Measurements from ENCODE around the gene UAP1L1.
"Not testable (repeated sequence)": the region's sequence is repeated elsewhere in the genome, so short reads cannot be mapped to it uniquely, and the experiment has no call there.

The UAP1L1 gene

DNA sequence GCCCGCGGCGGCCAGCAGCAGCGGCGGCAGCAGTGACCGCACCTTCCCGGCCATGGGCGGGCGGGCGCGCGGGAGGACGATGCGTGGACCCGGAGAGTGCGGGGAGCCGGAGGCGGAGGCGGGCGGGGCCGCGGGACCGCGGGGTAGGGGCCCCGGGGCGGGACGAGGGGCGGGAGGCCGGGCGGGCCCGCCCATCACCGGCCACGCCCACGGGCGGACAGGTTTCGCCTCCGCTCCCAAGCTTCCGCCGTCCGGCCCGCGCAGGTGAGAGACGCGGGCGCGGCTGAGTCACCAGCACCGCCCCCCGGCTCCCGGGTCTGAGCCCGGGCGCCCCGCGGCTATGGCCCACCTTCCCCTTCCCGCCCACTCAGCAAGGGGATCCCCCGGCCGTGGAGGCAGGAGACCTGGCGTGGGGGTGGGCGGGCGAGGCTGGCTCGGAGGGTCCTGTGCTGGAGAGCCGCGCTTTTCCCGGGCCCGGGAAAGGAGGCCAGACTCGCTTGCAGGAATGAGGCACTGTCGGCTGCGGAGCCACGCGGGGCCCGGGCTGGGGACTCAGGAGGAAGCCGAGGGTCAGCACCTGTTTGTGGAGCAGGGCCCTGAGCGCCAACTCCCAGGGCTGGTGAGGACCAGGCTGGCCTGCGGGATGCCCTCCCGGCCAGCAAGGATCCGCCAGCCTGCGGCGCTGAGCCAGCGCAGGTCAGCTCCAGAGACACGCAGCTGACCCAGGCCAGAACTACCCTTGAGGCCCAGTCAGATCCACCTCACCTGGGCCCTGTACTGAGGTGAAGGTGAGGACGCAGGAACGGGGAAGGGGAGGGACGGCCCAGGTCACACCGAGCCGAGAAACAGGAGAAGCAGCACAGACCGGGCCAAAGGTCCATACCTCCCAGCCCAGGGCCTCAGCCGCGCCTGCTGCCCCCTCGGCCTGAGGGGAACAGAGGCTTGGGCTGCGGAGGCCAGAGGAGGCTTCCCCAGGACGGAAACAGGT lies 23.1 kb upstream of the UAP1L1 start, which contains the start of gene ENTPD2:
TSS of gene ENTPD2 (minus strand) at position 118 of the 988 bp plus-strand sequence. CDS start at position 54, 64 bp downstream.
- peak within 1 kb of the TSS in 1 of 2 donors; percentile 21 for H3K4me3 ChIP-seq (ENCODE audit: low read depth in 1 of 2, low read length in 2 of 2)
- peaks cover 21% of the 10 kb centered on the region for H3K4me1 ChIP-seq (ENCODE audit: insufficient read depth, low read length)
- no peak within 1 kb of the TSS for H3K27ac ChIP-seq (ENCODE audit: low read depth, low read length)
- H3K36me3 ChIP-seq (ENCODE audit: insufficient read depth, low read length) = no peaks in the 10 kb centered on the region
- no peak within 1 kb of the TSS for H3K9ac ChIP-seq (ENCODE audit: low read length)
- no peaks in the 10 kb centered on the region for H3K9me3 ChIP-seq (ENCODE audit: low read length)
- H3K27me3 ChIP-seq (ENCODE audit: control insufficient read depth in 1 of 2, insufficient read depth in 2 of 2, low read length in 2 of 2) = peaks cover 5 to 54% of the 10 kb centered on the region in 2 donors

DNA sequence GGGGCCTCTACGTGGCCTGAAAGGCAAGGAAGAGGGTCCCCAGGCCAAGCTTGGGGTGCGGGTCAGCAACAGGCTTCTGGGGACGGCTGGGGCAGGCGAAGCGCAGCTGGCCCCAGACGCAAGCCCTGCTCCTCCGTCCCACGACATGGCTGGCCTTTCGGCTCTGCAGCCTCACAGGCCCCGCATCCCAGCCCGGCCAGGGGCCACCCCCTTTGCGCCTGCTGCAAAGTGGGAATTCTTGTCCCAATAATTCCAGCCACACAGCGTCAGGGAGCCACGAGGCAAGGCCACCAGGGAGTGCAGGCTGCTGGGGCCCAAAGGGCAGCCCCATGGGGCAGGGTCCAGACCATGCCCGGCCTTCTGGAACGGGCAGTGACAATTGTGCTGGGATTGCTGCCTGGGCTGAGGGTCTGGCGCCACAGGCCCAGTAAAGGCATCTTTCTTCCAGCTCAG lies 22.4 kb upstream of the UAP1L1 start:
- H3K27me3 ChIP-seq (ENCODE audit: control insufficient read depth in 1 of 2, insufficient read depth in 2 of 2, low read length in 2 of 2) = peaks cover 0 to 47% of the 10 kb centered on the region in 2 donors
- H3K4me3 ChIP-seq (ENCODE audit: low read depth in 1 of 2, low read length in 2 of 2) = peak overlapping the region in 1 of 2 donors; percentile 8
- no peak overlapping the region for H3K27ac ChIP-seq (ENCODE audit: low read depth, low read length)
- no peaks in the 10 kb centered on the region for H3K9me3 ChIP-seq (ENCODE audit: low read length)
- peaks cover 21% of the 10 kb centered on the region for H3K4me1 ChIP-seq (ENCODE audit: insufficient read depth, low read length)
- no peak overlapping the region for H3K9ac ChIP-seq (ENCODE audit: low read length)
- no peaks in the 10 kb centered on the region for H3K36me3 ChIP-seq (ENCODE audit: insufficient read depth, low read length)

DNA sequence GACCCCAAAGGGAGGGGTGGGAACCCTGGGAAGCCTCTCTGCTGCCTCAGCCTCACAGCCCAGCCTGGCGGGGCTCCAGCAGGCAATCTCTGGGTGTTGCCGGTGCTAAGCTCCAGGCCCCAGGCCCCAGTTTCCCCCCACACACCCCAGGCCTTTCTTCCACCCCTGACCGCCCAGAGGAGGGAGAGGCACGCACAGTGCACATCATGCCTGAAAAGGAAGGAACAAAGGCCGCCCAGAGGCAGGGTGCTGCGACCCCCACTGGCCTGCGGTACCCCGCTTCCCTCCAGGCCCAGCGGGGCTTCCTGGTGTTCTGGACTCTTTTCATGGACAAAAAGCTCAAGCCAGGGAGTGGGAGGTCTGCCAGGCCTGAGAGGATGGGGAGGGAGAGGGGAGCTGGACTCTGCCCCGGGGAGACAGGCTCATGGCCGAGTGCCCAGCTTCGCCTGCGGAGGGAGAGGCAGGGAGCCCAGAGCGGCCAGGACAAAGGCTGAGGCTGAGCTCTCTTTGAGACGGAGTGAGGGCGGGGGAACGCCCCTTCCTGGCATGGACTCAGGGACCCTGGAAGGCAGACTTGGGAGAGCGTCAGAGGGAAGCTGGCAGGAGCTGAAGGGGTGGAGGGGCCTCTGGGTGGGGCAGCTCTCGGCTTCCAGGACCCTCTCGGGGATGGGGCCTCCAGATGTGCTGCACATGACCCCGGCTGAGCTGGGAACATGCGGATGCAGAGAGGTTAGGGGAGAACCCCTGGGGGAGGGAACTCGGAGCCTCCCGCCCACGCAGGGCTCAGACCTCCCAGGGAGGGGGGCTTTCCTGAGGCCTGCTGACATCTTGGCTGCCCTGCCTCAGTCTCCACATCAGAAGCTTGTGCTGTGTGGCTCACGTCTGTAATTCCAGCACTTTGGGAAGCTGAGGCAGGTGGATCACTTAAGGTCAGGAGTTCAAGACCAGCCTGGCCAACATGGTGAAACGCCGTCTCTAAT lies 21.6 kb upstream of the UAP1L1 start:
- peaks cover 21% of the 10 kb centered on the region for H3K4me1 ChIP-seq (ENCODE audit: insufficient read depth, low read length)
- H3K9me3 ChIP-seq (ENCODE audit: low read length) = no peaks in the 10 kb centered on the region
- no peaks in the 10 kb centered on the region for H3K36me3 ChIP-seq (ENCODE audit: insufficient read depth, low read length)
- H3K4me3 ChIP-seq (ENCODE audit: low read depth in 1 of 2, low read length in 2 of 2) = peak overlapping the region in 1 of 2 donors; percentile 8
- no peak overlapping the region for H3K27ac ChIP-seq (ENCODE audit: low read depth, low read length)
- H3K27me3 ChIP-seq (ENCODE audit: control insufficient read depth in 1 of 2, insufficient read depth in 2 of 2, low read length in 2 of 2) = peaks cover 0 to 40% of the 10 kb centered on the region in 2 donors
- no peak overlapping the region for H3K9ac ChIP-seq (ENCODE audit: low read length)

DNA sequence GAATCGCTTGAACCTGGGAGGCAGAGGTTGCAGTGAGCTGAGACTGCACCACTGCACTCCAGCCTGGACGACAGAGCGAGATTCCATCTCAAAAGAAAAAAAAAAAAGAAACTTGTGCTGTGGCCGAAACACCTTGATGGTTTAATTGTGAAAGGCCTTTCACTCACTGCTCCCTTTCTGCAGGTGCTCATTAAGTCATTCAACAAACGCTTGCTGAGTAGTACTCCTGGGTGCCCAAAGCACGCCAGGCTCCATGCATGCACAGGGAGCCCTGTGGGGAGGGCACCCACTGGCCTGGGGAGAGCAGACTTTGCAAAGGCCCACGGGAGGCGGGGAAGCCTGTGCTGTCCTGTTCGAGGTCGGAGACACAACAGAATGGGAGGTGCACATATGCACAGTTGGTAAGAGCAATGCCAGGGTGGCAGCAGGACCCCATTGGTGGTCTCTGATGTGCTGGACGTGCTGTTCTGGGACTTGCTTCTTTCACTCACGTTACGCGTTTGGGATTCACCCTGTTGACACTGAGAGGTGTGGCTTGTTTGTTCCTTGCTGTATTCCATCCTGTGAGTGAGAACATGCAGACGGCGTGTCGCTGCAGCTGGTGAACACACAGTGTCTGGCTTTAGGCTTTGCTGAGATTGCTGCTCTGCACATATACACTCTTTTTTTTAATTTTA lies 20.4 kb upstream of the UAP1L1 start:
- no peaks in the 10 kb centered on the region for H3K9me3 ChIP-seq (ENCODE audit: low read length)
- H3K9ac ChIP-seq (ENCODE audit: low read length) = no peak overlapping the region
- peaks cover 0 to 28% of the 10 kb centered on the region in 2 donors for H3K27me3 ChIP-seq (ENCODE audit: control insufficient read depth in 1 of 2, insufficient read depth in 2 of 2, low read length in 2 of 2)
- peaks cover 21% of the 10 kb centered on the region for H3K4me1 ChIP-seq (ENCODE audit: insufficient read depth, low read length)
- H3K36me3 ChIP-seq (ENCODE audit: insufficient read depth, low read length) = no peaks in the 10 kb centered on the region
- H3K4me3 ChIP-seq (ENCODE audit: low read depth in 1 of 2, low read length in 2 of 2) = no peak overlapping the region
- H3K27ac ChIP-seq (ENCODE audit: low read depth, low read length) = no peak overlapping the region

DNA sequence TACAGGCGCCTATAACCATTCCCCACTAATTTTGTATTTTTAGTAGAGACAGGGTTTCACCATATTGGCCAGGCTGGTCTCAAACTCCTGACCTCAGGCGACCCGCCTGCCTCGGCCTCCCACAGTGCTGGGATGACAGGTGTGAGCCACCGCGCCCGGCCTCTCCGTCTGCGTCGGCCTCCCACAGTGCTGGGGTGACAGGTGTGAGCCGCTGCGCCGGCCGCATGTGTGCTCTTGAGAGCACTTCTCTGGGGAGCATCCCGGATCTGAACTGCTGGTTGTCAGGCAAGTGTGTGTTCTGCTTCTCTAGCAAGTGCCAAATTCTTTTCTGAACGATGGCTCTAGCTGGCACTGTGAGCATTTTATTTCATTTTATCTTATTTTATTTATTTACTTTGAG lies 19.8 kb upstream of the UAP1L1 start:
- Histone ChIP-seq H3K9ac (ENCODE audit: low read length) (no peak overlapping the region), H3K27ac (ENCODE audit: low read depth, low read length) (no peak overlapping the region), H3K4me3 (ENCODE audit: low read depth in 1 of 2, low read length in 2 of 2) (no peak overlapping the region), H3K9me3 (ENCODE audit: low read length) (no peaks in the 10 kb centered on the region), H3K4me1 (ENCODE audit: insufficient read depth, low read length) (peaks cover 21% of the 10 kb centered on the region), H3K36me3 (ENCODE audit: insufficient read depth, low read length) (no peaks in the 10 kb centered on the region), H3K27me3 (ENCODE audit: control insufficient read depth in 1 of 2, insufficient read depth in 2 of 2, low read length in 2 of 2) (peaks cover 0 to 21% of the 10 kb centered on the region in 2 donors)

DNA sequence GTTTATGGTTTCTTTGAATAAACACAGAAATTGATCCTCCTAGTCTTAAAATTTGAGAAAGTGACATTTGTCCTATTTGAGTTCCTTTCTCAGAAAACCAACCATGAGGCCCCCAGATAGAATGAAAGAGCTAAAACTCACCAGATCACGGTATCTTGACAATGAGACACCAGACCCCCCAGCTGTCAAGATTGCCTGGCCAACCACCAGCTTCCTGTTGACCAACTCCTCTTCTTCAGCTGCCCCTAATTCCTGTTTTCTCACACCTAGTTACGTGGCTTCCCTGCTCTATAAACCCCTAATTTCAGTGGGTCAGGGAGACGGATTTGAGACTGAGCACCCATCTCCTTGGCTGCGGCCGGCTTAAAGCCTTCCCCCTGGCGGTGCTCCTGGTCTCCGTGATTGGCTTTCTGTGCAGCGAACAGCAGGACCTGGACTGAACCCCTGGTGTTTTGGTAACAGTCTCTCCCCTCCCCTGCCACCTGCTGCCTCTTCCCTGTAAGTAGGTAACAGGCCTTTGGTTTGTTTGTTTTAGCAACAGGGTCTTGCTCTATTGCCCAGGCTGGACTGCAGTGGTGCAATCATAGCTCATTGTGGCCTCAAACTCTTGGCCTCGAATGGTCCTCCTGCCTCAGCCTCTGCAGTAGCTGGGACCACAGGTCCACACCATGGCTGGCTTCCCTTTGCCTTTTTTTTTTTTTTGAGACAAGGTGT lies 18.6 kb upstream of the UAP1L1 start:
- no peaks in the 10 kb centered on the region for H3K36me3 ChIP-seq (ENCODE audit: insufficient read depth, low read length)
- H3K4me1 ChIP-seq (ENCODE audit: insufficient read depth, low read length) = peaks cover 21% of the 10 kb centered on the region
- no peak overlapping the region for H3K4me3 ChIP-seq (ENCODE audit: low read depth in 1 of 2, low read length in 2 of 2)
- no peak overlapping the region for H3K27ac ChIP-seq (ENCODE audit: low read depth, low read length)
- no peak overlapping the region for H3K9ac ChIP-seq (ENCODE audit: low read length)
- H3K9me3 ChIP-seq (ENCODE audit: low read length) = no peaks in the 10 kb centered on the region
- peaks cover 0 to 10% of the 10 kb centered on the region in 2 donors for H3K27me3 ChIP-seq (ENCODE audit: control insufficient read depth in 1 of 2, insufficient read depth in 2 of 2, low read length in 2 of 2)

DNA sequence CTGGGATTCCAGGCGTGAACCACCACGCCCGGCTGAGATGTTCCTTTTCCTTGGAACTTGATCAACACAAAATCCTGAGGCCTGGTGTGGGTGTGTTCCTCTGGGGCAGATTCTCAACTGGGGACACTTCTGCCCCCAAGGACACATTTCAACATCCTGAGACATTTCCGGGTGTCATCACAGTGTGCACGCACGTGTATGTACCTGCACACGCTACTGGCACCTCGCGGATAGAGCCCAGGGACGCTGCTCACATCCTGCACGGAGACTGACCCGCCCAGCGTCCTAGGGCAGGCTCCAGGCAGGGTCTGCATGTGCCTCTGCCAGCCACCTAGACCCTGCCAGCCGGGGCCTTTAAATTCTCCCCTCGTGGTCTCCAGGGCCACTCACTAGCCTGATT lies 14.9 kb upstream of the UAP1L1 start:
- no peak overlapping the region for H3K4me3 ChIP-seq (ENCODE audit: low read depth in 1 of 2, low read length in 2 of 2)
- H3K36me3 ChIP-seq (ENCODE audit: insufficient read depth, low read length) = no peaks in the 10 kb centered on the region
- no peak overlapping the region for H3K9ac ChIP-seq (ENCODE audit: low read length)
- no peaks in the 10 kb centered on the region for H3K4me1 ChIP-seq (ENCODE audit: insufficient read depth, low read length)
- H3K27me3 ChIP-seq (ENCODE audit: control insufficient read depth in 1 of 2, insufficient read depth in 2 of 2, low read length in 2 of 2) = peaks cover 0 to 13% of the 10 kb centered on the region in 2 donors
- H3K27ac ChIP-seq (ENCODE audit: low read depth, low read length) = no peak overlapping the region
- H3K9me3 ChIP-seq (ENCODE audit: low read length) = no peaks in the 10 kb centered on the region

DNA sequence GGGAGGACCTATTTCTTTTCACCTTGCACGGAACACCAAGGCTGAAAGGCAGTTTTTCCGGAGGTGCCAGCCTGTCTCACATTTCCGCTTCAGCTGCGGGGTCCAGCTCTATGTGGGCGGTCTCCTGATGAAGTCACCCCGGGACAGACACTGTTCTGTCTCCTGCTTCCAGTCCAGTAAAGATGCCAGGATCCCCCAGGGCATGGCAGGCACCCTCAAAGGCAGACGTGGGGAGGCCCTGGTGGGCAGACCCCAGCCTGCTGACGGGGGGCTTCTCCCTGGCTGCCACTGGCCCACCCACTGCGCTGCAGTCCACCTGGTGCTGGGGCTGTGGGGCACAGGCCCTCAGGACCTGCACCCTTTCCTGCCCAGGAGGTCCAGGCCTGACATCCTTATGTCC lies 14.5 kb upstream of the UAP1L1 start:
- H3K27ac ChIP-seq (ENCODE audit: low read depth, low read length); H3K4me1 ChIP-seq (ENCODE audit: insufficient read depth, low read length); H3K9ac ChIP-seq (ENCODE audit: low read length); H3K36me3 ChIP-seq (ENCODE audit: insufficient read depth, low read length); H3K4me3 ChIP-seq (ENCODE audit: low read depth in 1 of 2, low read length in 2 of 2); H3K9me3 ChIP-seq (ENCODE audit: low read length): not testable (repeated sequence)
- peaks cover 0 to 15% of the 10 kb centered on the region in 2 donors for H3K27me3 ChIP-seq (ENCODE audit: control insufficient read depth in 1 of 2, insufficient read depth in 2 of 2, low read length in 2 of 2)

DNA sequence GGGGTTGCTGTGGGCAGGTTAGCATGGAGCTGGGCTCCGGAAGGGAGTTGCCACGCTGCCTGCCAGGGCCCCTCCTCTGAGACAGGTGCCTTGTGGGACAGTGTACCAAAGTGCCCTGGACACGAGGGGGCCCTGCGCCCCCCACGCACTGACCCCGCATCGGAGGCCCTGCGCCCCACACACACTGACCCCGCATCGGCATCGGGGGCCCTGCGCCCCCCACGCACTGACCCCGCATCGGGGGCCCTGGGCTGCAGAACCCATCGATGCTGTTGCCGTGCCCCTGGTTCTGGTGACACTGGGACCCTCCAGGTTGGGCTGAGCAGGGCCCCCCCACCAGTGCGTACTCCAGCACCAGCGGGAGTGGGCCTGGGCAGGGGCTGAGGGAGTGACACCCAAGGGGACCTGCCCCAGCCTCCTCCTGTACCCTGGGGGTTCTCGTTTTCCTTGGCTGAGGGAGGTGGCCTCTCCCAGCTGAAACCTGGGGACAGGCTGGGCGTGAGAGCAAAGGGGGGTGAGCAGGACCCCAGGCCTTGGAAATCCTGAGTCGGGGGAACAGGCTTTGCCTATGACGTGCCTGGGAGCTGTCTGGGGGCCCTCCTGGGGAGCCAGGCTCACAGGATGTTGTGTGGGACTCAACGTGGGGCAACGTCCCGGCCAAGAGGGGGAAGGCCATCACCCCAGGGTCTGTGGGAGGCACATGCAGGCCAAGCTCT lies 13.8 kb upstream of the UAP1L1 start:
- Histone ChIP-seq H3K36me3 (ENCODE audit: insufficient read depth, low read length) (no peaks in the 10 kb centered on the region), H3K27me3 (ENCODE audit: control insufficient read depth in 1 of 2, insufficient read depth in 2 of 2, low read length in 2 of 2) (peaks cover under 1 to 21% of the 10 kb centered on the region in 2 donors), H3K4me1 (ENCODE audit: insufficient read depth, low read length) (no peaks in the 10 kb centered on the region), H3K9me3 (ENCODE audit: low read length) (no peaks in the 10 kb centered on the region), H3K9ac (ENCODE audit: low read length) (no peak overlapping the region), H3K27ac (ENCODE audit: low read depth, low read length) (no peak overlapping the region), H3K4me3 (ENCODE audit: low read depth in 1 of 2, low read length in 2 of 2) (no peak overlapping the region)

Measured in muscle layer of colon (tissue), 2 donors.